Mammary microvascular endothelial cell (primary cell): Measurements from ENCODE around the gene ZC3H6. TPM values are rescaled to one million over a fixed set of nuclear protein-coding genes. Genes with fewer than 3 reads are reported as not detected.

Experiments
- total RNA-seq: library from RNA; depleted of rRNA; stranded (reverse); fragments of >200 nt; gene quantifications from 2 replicates; pipeline ENCODE4 v1.2.3, GENCODE V29; 2015

Gene ZC3H6
- total RNA-seq: 1.2 TPM in 2 replicates

GRCh38 chr2:112275311-112275886 lies at the start of gene ZC3H6:
Gene ZC3H6 (plus strand): TSS chr2:112275597. CDS start chr2:112275995, 398 bp downstream.

GRCh38 chr2:112254466-112255240 lies 20.7 kb upstream of the ZC3H6 start, which contains the start of gene ZC3H8:
Gene ZC3H8 (minus strand): TSS chr2:112255042. CDS start chr2:112254981, 61 bp downstream.

Other genes starting within 250 kb of the ZC3H6 start
- gene TMEM87B, start 220.3 kb upstream of the ZC3H6 start, total RNA-seq: 23.4 and 30.0 TPM in 2 replicates
- 1.9 and 2.2 TPM in 2 replicates for gene FBLN7, start 137.2 kb upstream of the ZC3H6 start, total RNA-seq
- 2.6 and 3.3 TPM in 2 replicates for gene ZC3H8, start 20.6 kb upstream of the ZC3H6 start, total RNA-seq
- 1.5 and 2.1 TPM in 2 replicates for gene RGPD8, start 158.0 kb downstream of the ZC3H6 start, total RNA-seq
- 28.0 and 31.7 TPM in 2 replicates for gene TTL, start 206.6 kb downstream of the ZC3H6 start, total RNA-seq